GM19438 (cell line): ENCODE results near the gene XIRP2.
"Not testable (repeated sequence)": the region's sequence is repeated elsewhere in the genome, so short reads cannot be mapped to it uniquely, and the experiment has no call there.

Experiments used
- ATAC-seq: cut with Tn5 transposase; IDR thresholded peaks from one replicate; pipeline ENCODE4 v1.9.1; 2021; ENCODE audit warnings: low read depth; ENCODE audit not compliant: unreplicated experiment

Gene XIRP2

DNA sequence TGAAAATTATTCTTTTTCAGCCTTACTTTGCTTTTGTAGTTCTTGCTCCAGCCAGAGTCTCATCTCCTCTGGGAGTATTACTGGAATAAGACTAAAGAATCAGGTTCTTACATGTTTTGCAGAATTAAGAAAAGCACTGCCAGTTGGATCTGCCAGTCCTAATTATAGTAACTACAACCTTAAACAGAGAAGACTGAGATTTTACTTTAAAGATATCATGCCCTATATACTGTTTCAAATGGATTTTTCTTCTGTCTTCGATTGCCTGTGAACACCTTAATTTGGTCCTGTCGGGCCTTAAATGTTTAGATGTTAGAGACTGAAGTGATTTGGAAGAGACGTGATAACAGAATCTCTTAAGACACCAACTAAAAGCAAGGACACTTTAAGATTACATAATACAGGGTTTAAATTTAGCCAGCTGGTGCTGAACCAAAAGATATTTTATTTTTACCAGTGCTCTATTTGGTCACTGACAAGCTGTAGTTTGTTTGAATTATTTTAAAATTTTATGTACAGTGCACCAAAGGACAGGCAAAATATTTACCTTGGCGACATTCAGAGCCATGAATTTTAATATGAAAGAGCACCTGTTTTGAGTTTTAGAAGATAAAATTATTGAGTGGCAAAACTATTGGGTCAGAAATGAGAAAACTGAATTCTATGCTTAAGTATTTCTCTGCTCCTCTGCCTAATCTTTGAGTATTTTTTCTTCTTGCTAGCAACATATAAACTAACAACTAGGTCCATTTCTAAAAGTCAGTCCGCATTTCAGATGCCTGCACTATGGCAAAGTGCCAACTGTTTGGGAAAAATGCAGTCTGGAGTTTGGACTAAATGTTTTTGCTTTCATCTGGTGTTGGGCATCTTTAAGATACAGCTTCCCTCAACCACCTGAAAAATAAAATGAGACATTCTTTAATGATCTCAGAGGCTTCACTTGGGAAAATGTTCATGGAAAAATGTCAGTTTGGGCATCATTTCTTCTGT, 300.0 kb downstream of the XIRP2 start:
- no peak for ATAC-seq

DNA sequence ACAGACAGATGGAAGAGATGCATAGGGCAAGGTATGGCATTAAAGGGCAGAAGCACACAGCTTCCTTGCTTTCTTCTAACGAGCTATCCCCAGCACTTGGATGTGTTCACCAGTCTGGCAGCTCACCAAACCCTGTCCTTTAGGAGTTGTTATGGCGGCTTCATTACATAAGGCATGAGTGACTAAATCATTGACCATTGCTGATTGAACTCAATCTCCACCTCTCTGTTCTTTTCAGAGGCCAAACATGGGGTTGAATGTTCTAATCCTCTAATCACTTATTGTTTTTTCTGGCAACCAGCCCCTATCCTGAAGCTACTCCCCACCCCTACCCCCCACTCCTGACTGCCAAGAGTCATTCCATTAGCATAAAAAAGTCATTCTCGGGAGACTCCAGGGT, 301.8 kb downstream of the XIRP2 start:
- no peak for ATAC-seq

DNA sequence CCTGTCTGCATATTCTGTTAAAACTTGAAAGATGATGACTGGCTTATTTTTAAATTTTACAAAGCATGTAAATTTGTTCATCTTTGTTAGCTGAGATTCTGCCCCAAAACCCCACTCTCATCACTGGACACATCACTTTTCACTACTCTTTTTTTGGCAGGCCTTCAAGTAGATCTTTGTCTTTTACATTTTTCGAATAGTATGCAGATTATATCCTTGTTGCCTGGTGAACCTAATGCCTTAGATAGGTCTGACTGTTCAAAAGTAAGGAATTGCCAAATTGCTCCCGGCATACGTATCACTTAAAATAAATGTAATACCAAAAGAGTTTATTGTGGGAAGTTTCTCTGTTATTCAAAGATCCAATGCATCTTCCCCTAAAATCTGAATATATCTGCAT, 303.3 kb downstream of the XIRP2 start:
- ATAC-seq: no peak

DNA sequence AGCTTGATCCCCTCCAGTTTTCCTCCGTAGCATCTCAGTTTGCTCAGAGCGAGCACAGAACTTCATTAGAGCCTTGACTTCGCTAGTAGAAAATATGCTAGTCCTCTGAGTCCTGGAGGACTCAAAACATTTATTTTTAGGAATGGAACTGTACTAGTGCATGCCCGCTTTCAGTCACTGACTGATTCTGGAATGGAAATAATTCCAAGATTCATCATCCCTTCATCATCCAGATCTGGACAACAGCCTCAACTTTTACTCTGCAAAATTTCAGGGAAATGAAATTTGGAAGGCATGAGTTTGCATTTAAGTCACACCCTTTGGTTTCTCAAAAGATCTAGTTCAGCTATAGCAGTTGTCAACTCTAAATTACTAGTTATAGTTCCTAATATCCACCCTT, 304.6 kb downstream of the XIRP2 start:
- no peak for ATAC-seq

GRCh38 chr2:167196461-167197252, 308.4 kb downstream of the XIRP2 start:
- ATAC-seq: no peak

- no peak for ATAC-seq
Measured at GRCh38 chr2:167198009-167198408, 309.7 kb downstream of the XIRP2 start.

- no peak for ATAC-seq
Measured at GRCh38 chr2:167198576-167198975, 310.3 kb downstream of the XIRP2 start.

DNA sequence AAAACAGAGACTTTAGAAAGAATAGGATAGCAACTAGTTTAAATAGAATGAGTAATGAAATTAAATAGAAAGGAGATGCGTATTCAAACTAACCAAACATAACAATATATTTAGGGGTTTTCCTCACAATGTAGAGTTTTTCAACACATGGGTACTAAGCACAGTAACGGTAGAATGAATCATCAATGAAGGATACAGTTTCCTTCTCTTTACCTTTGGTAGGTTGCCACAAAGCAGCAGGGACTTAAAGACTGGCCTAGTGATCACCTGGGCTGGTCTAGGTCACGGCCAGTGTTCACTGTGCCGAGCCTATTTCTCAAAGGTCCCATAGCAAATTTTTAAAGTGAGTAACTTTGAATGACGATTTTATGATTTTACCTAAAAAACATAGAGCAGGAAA, 311.7 kb downstream of the XIRP2 start:
- ATAC-seq: no peak

DNA sequence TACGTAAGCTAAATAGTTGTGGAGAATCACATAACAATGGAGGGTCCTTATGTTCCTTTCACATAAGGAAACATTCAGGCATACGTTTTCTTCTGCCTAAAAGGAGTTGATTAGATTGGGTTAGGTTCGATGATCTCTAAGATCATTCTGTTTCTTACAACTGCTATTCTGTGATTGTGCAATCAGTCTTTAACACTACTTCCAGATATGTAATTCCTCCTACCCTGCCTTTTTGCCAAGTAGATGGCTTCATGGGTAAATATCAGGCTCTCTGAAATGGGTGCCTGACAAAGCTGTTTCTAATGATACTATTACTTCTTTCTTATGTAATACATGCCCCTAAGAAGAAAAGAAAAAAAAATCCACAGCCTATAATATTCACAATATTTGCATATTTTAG, 321.5 kb downstream of the XIRP2 start:
- no peak for ATAC-seq

- ATAC-seq: peak; percentile 75
Measured at GRCh38 chr2:167212014-167212648, 323.9 kb downstream of the XIRP2 start.

GRCh38 chr2:167215595-167215994, 327.3 kb downstream of the XIRP2 start:
- no peak for ATAC-seq

GRCh38 chr2:167237478-167237877, 349.2 kb downstream of the XIRP2 start:
- ATAC-seq: no peak

DNA sequence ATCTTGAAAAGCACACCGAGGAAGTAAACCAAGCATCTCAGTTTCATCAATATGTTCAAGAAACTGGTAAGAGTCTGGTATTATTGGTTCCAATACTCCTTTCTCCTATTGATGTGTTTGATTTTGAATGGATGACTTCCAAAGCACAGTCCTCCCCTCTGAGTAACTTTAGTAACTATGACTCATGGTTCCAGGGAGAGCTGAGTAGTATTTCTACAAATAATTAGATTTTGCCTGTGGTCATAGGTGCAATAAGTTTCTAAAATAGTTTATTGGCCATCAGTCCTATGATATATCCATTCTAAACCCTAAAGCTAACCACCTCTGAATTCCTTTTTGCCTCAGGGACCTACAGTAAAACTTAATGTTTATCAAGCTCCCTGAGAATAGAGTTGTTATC, 352.4 kb downstream of the XIRP2 start:
- no peak for ATAC-seq

DNA sequence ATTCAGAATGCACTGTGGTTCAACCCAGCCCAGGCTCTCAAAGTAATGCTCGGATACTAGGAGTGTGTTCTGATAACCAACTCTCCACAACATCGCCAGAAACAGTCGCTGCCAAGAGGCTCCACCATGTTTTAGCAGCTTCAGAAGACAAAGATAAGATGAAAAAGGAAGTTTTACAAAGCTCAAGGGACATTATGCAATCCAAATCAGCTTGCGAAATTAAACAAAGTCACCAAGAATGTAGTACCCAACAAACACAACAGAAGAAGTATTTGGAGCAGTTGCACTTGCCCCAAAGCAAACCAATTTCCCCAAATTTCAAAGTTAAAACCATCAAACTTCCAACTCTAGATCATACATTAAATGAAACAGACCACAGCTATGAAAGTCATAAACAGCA, 360.9 kb downstream of the XIRP2 start:
- no peak for ATAC-seq

GRCh38 chr2:167253025-167253424, 364.7 kb downstream of the XIRP2 start:
- ATAC-seq: no peak

DNA sequence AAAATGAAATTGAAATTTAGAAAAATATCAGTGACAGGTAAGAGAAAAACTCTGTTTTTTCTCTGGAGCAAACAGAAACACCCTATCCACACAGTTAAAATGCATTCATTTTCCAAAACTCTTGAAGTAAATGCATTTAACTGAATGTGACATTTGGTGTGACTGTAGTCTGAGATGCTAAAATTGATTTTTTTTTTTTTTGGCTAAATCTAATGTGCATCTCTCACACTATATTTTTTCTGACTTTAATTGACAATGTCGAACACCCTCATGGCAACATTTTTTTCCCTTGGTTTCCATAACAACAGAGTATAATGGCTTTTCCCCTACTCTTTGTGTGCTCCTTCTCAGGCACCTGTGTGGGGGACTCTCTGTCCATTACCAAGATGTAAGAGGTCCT, 366.4 kb downstream of the XIRP2 start:
- no peak for ATAC-seq

DNA sequence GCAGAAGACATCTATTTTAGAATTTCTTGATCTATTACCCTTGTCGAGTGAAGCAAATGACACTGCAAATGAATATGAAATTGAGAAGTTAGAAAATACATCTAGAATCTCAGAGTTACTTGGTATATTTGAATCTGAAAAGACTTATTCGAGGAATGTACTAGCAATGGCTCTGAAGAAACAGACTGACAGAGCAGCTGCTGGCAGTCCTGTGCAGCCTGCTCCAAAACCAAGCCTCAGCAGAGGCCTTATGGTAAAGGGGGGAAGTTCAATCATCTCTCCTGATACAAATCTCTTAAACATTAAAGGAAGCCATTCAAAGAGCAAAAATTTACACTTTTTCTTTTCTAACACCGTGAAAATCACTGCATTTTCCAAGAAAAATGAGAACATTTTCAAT, 370.4 kb downstream of the XIRP2 start:
- no peak for ATAC-seq

GRCh38 chr2:167264380-167264779, 376.1 kb downstream of the XIRP2 start:
- ATAC-seq: no peak

GRCh38 chr2:167265004-167265403, 376.7 kb downstream of the XIRP2 start:
- ATAC-seq: no peak

DNA sequence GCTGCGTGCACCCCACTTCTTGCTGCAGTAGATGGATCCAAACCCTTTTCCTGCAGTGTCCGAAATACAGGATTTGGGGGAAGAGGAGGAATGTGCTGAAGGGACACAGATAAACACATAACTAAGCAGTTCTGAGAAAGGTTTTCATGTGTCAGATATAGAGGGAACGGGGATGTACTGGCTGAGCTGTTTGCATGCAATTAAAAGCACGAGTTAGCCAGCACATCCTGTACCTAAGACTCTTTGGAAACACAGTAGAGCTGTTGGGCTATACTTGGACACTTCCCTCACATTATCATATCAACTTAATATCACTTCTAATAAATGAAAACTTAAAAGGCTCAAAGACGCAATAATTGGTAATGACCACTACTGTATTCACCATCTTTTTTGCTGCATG, 377.4 kb downstream of the XIRP2 start:
- no peak for ATAC-seq

DNA sequence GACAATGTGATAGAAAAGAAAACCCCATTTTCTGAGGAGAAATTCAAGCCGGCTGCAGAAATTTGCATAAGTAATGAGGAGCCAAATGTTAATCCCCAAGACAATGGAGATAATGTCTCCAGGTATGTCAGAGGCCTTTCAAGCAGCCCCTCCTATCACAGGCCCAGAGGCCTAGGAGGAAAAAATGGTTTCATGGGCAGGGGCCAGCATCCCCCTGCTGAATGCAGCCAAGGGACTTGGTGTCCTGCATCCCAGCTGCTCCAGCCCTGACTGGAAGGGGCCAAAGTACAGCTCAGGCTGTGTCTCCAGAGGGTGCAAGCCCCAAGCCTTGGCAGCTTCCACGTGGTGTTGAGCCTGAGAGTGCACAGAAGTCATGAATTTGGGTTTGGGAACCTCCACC, 380.0 kb downstream of the XIRP2 start:
- ATAC-seq: not testable (repeated sequence)
